ENCODE data around the gene YWHAG. TPM values are rescaled to one million over a fixed set of nuclear protein-coding genes. Genes with fewer than 3 reads are reported as not detected.

YWHAG gene
- total RNA-seq, 1 experiment from 2014 or later = 192 TPM

- TF ChIP-seq USF1 (CRISPR knock-in tag; IDR thresholded peaks at IDR 0.05) = peak; percentile 28; the same call in 1 of the 2 replicates
- TF ChIP-seq ZNF423 (CRISPR knock-in tag; IDR thresholded peaks at IDR 0.05) = no peak
Observed at GRCh38 chr7:76303202-76304147, 55.3 kb downstream of the YWHAG start (continued).

- Mint-ChIP-seq H3K9me3 (peaks cover 3% of the 10 kb centered on the region; the same call in 1 of the 2 replicates), H3K27me3 (ENCODE audit: low read depth) (peaks cover 24% of the 10 kb centered on the region), H3K4me1 (peaks cover 23% of the 10 kb centered on the region), H3K4me3 (peak within 1 kb of the TSS; percentile 82), H3K36me3 (peaks cover 8% of the 10 kb centered on the region), H3K27ac (peak within 1 kb of the TSS; percentile 97)
- peak; percentile 83 for DNase-seq (ENCODE audit: low spot score)
- CTCF ChIA-PET = interaction anchor here (0.9 to 4.8 kb wide), 6 partner anchors 8 to 136 kb away, joined by 5 to 30 read pairs (median 7); no protein-coding TSS in a partner anchor
- ATAC-seq = peak; percentile 32
- POLR2A ChIA-PET = interaction anchor here (0.6 to 2.2 kb wide), 7 partner anchors 8 to 136 kb away, joined by 3 to 9 read pairs (median 5); no protein-coding TSS in a partner anchor
- TF ChIP-seq STAT6 (CRISPR knock-in tag; conservative IDR thresholded peaks at IDR 0.05; ENCODE audit: low read depth) (no peak), ZBTB43 (CRISPR knock-in tag; IDR thresholded peaks at IDR 0.05) (peak; percentile 27; the same call in 1 of the 2 replicates), ZNF512 (CRISPR knock-in tag; IDR thresholded peaks at IDR 0.05; ENCODE audit: borderline replicate concordance) (no peak), AR (CRISPR knock-in tag; IDR thresholded peaks at IDR 0.05) (no peak), ETV6 (CRISPR knock-in tag; IDR thresholded peaks at IDR 0.05) (peak; percentile 99), MXD4 (CRISPR knock-in tag; IDR thresholded peaks at IDR 0.05; ENCODE audit: borderline replicate concordance) (no peak), TP53 (CRISPR knock-in tag; IDR thresholded peaks at IDR 0.05) (no peak; the same call in 1 of the 2 replicates), ESRRA (CRISPR knock-in tag; IDR thresholded peaks at IDR 0.05; ENCODE audit: borderline replicate concordance) (0 out of 2 replicates have a peak, but pooled peaks have one; percentile 38), ZNF532 (CRISPR knock-in tag; IDR thresholded peaks at IDR 0.05; ENCODE audit: borderline replicate concordance) (no peak), PRDM15 (CRISPR knock-in tag; IDR thresholded peaks at IDR 0.05) (peak; percentile 66), GRHL2 (CRISPR knock-in tag; IDR thresholded peaks at IDR 0.05; ENCODE audit: insufficient replicate concordance, severe bottlenecking) (no peak)
Observed at GRCh38 chr7:76302347-76303201, 56.2 kb downstream of the YWHAG start, which contains the start of gene HSPB1. Gene HSPB1, plus strand, starts transcription at chr7:76302673. Its CDS starts 40 bp downstream, at chr7:76302713.
